NCI-H146 (cell line): ENCODE measurements around the gene MDM2.
"Not testable (repeated sequence)": the region's sequence is repeated elsewhere in the genome, so short reads cannot be mapped to it uniquely, and the experiment has no call there.

Experiments
- DNase-seq: peaks from one replicate; lab custom pipeline; 2025; lab: John Stamatoyannopoulos, UW

Gene MDM2

GRCh38 chr12:68786929-68787328 is 21.0 kb upstream of the MDM2 start:
- DNase-seq: no peak

GRCh38 chr12:68788554-68789143 is 19.3 kb upstream of the MDM2 start:
- DNase-seq: no peak

GRCh38 chr12:68789144-68789878 is 18.7 kb upstream of the MDM2 start:
- no peak for DNase-seq

GRCh38 chr12:68790081-68790951 is 17.7 kb upstream of the MDM2 start:
- no peak for DNase-seq

GRCh38 chr12:68790952-68791234 is 17.1 kb upstream of the MDM2 start:
- no peak for DNase-seq

GRCh38 chr12:68791897-68792481 is 16.0 kb upstream of the MDM2 start:
- DNase-seq: no peak

- DNase-seq: peak; percentile 7
These were observed 15.0 kb upstream of the MDM2 start for GRCh38 chr12:68792952-68793351.

- no peak for DNase-seq
These were observed 14.5 kb upstream of the MDM2 start for GRCh38 chr12:68793436-68793835.

GRCh38 chr12:68793975-68794652 is 13.9 kb upstream of the MDM2 start:
- no peak for DNase-seq

- DNase-seq: no peak
These were observed 13.2 kb upstream of the MDM2 start for GRCh38 chr12:68794653-68795251.

- DNase-seq: no peak
These were observed 11.6 kb upstream of the MDM2 start for GRCh38 chr12:68796399-68796798.

GRCh38 chr12:68798882-68799234 is 9.1 kb upstream of the MDM2 start:
- no peak for DNase-seq

GRCh38 chr12:68800294-68800693 is 7.7 kb upstream of the MDM2 start:
- no peak for DNase-seq

- DNase-seq: not testable (repeated sequence)
These were observed 6.9 kb upstream of the MDM2 start for GRCh38 chr12:68801124-68801523.

- DNase-seq: not testable (repeated sequence)
These were observed 5.6 kb upstream of the MDM2 start for GRCh38 chr12:68802372-68802745.

GRCh38 chr12:68802911-68803651 is 4.9 kb upstream of the MDM2 start:
- DNase-seq: not testable (repeated sequence)

GRCh38 chr12:68803948-68804656 is 3.9 kb upstream of the MDM2 start:
- DNase-seq: no peak

GRCh38 chr12:68804657-68805591 is 3.1 kb upstream of the MDM2 start:
- DNase-seq: no peak

- DNase-seq: no peak
These were observed 2.3 kb upstream of the MDM2 start for GRCh38 chr12:68805592-68806120.
